PC-3 (cell line): ENCODE data around the gene RAPGEF3.

Source experiments
- CTCF ChIP-seq: fragments of 300-600 bp; sonication (generic); conservative IDR thresholded peaks from 2 replicates; pipeline ENCODE4 v1.5.1; 2017; ENCODE audit warnings: antibody characterized with exemption, low read depth, mild to moderate bottlenecking, low read length
- EZH2phosphoT487 ChIP-seq: fragments of 300-600 bp; sonication (generic); IDR thresholded peaks from 2 replicates; pipeline ENCODE4 v1.6.1; 2018; ENCODE audit warnings: mild to moderate bottlenecking, antibody characterized with exemption, low read length, borderline replicate concordance

DNA sequence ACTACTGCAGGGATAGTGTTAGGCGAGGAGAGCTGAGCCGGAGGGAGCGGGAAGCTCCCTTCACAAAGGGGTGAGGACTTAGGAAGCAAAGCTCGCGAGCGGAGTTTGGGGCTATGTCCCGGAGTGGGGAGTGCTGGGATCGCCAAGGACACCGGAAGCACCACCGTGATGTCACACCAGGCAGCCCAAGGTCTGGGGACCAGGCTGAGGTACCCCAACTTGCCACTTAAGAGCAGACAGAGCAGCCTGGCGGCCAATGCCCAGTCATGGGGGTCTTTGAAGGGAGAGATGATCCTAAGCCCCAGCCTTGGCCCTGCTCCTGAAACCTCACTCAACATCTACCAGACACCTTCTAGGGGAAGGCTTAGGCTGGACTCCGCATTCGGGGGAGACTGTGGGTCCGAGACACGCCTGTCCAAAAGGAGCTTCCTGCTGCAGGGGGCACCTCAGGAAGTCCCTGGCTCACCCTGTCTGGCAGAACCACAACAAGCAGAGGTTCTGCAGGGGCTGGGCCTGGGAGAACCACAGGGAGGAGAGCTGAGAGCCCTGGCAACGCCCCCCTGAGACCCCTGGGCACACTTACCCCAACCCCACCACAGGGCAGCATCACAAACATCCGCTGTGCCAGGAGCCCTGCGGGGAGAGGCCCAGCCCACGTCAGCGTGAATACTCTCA is 32.1 kb upstream of the RAPGEF3 start:
- no peak for TF ChIP-seq CTCF
- no peak for TF ChIP-seq EZH2phosphoT487
